Neural crest cell (in vitro differentiated cells): Measurements from ENCODE around the gene NEK7. TPM values are rescaled to one million over a fixed set of nuclear protein-coding genes. Genes with fewer than 3 reads are reported as not detected.
"Not testable (repeated sequence)": the region's sequence is repeated elsewhere in the genome, so short reads cannot be mapped to it uniquely, and the experiment has no call there.

Experiments used
- DNase-seq: peaks from one replicate; pipeline ENCODE4 v3.0.0; 2021; ENCODE audit warnings: low read depth, mixed read lengths, low spot score
- H3K27ac Mint-ChIP-seq: one replicate; pipeline ENCODE4 v1.8.0; 2021; ENCODE audit warnings: mild to moderate bottlenecking, mixed read lengths; ENCODE audit not compliant: unreplicated experiment
- H3K27me3 Mint-ChIP-seq: 2 replicates; pipeline ENCODE4 v1.8.0; 2021; ENCODE audit warnings: low read depth, mild to moderate bottlenecking, mixed read lengths
- H3K36me3 Mint-ChIP-seq: 2 replicates; pipeline ENCODE4 v1.8.0; 2021; ENCODE audit warnings: low read depth, mild to moderate bottlenecking, mixed read lengths
- H3K4me1 Mint-ChIP-seq: 2 replicates; pipeline ENCODE4 v1.8.0; 2021; ENCODE audit warnings: mixed read lengths
- H3K4me3 Mint-ChIP-seq: one replicate; pipeline ENCODE4 v1.8.0; 2021; ENCODE audit warnings: mild to moderate bottlenecking, mixed read lengths
- H3K9me3 Mint-ChIP-seq: 2 replicates; pipeline ENCODE4 v1.8.0; 2021; ENCODE audit warnings: mixed read lengths
- total RNA-seq: library from RNA; stranded (reverse); gene quantifications from 2 replicates; pipeline ENCODE4 v1.2.1, GENCODE V29; 2021
- TF ChIP-seq, protein P1 (sequence below): fragments of 200-600 bp; sonication (generic); conservative IDR thresholded peaks from 2 replicates; pipeline ENCODE4 v1.5.0; 2021; ENCODE audit warnings: antibody characterized with exemption, mild to moderate bottlenecking

NEK7 gene
- total RNA-seq, 1 donor from 2014 or later = 12.5 TPM

DNA sequence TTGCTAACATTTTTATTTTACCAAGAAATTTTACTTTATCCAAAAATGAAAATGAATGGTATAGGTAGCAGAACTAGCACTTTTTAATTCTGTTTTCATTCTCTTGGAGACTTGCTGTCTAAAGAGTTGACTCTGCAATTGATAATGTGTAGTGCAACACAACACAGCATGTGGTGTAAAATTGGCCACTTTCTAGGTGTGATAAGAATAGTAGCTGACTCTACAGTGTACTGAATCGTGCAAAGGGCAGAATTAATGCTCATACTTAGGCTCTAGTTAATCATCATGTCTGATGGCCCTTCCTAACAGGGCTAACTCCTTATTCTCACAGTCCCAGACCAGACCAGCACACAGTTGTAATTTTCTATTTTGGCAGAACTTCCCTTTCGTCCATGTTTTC, 140.5 kb downstream of the NEK7 start:
- DNase-seq = no peak
- peaks cover 37% of the 10 kb centered on the region for H3K4me1 Mint-ChIP-seq
- no peak overlapping the region for H3K27ac Mint-ChIP-seq
- H3K27me3 Mint-ChIP-seq = no peaks in the 10 kb centered on the region
- TF ChIP-seq, protein P1, sequence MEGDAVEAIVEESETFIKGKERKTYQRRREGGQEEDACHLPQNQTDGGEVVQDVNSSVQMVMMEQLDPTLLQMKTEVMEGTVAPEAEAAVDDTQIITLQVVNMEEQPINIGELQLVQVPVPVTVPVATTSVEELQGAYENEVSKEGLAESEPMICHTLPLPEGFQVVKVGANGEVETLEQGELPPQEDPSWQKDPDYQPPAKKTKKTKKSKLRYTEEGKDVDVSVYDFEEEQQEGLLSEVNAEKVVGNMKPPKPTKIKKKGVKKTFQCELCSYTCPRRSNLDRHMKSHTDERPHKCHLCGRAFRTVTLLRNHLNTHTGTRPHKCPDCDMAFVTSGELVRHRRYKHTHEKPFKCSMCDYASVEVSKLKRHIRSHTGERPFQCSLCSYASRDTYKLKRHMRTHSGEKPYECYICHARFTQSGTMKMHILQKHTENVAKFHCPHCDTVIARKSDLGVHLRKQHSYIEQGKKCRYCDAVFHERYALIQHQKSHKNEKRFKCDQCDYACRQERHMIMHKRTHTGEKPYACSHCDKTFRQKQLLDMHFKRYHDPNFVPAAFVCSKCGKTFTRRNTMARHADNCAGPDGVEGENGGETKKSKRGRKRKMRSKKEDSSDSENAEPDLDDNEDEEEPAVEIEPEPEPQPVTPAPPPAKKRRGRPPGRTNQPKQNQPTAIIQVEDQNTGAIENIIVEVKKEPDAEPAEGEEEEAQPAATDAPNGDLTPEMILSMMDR = no peak
- no peak overlapping the region for H3K4me3 Mint-ChIP-seq
- no peaks in the 10 kb centered on the region for H3K9me3 Mint-ChIP-seq
- H3K36me3 Mint-ChIP-seq = peaks cover 4% of the 10 kb centered on the region

DNA sequence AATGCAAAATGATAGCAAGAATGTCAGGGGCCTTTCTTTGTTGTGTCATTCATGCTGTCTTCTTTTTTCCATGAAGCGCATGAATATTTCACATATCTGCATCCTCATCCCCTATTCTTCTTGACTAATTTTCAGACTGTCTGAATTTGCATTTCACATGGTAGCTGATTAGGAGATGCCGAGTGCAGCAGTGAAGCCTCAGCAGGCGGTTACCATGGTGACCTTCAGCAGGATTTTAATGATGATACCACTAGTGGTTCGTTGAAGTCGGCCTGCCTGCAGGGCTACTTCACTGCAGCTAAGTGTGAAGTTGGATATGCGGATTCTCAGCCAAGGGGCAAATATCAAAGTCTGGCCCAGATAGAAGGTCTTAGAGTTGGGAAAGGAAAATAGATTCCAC, 141.8 kb downstream of the NEK7 start:
- peaks cover 4% of the 10 kb centered on the region for H3K36me3 Mint-ChIP-seq
- no peaks in the 10 kb centered on the region for H3K9me3 Mint-ChIP-seq
- TF ChIP-seq, protein P1 = no peak
- peaks cover 41% of the 10 kb centered on the region for H3K4me1 Mint-ChIP-seq
- no peak for DNase-seq
- no peak overlapping the region for H3K4me3 Mint-ChIP-seq
- no peaks in the 10 kb centered on the region for H3K27me3 Mint-ChIP-seq
- H3K27ac Mint-ChIP-seq = no peak overlapping the region

DNA sequence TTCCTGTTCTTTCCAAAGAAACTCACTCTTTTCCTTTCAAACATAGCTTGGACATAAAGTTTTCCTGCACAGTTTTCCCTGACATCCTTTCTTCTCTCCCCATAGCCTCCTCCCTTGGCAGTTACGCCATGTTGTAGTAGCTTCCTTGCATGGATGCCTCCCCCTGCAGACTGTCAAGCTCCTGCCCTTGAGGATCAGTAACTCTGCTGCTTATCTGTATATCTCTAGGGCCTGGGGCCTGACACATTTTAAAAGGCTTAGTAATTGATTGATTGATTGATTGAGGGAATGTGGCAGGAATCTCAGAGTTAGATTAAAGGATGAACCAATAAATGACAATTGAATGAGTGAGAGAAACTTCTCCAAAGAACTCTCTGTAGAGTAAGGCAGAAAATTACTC, 143.7 kb downstream of the NEK7 start:
- Mint-ChIP-seq H3K36me3 (peaks cover 4% of the 10 kb centered on the region), H3K4me1 (peaks cover 40% of the 10 kb centered on the region), H3K27ac (no peak overlapping the region), H3K27me3 (no peaks in the 10 kb centered on the region), H3K9me3 (no peaks in the 10 kb centered on the region), H3K4me3 (no peak overlapping the region)
- no peak for DNase-seq
- TF ChIP-seq, protein P1 = no peak

DNA sequence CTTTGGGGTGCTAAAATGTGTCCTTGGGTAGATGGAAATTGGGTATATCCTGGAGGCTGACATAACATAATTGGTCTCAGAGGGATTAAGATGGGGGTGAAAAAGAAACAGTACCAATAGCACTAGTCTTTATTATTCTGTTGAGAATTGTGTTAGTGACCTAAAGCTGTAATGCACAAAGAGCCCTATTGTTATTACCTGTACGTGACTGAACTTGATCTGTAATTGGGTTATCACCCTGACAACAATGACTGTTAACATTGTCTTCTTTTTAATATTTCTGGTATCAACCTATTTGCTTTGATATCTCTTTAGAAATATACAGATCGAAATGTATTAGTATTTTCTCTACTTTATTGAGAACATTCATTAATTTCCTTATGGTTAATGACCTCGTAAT, 147.6 kb downstream of the NEK7 start:
- Mint-ChIP-seq H3K4me1 (peaks cover 22% of the 10 kb centered on the region), H3K9me3 (peaks cover 2% of the 10 kb centered on the region), H3K27me3 (no peaks in the 10 kb centered on the region), H3K27ac (no peak overlapping the region), H3K36me3 (peaks cover 9% of the 10 kb centered on the region), H3K4me3 (no peak overlapping the region)
- TF ChIP-seq, protein P1 = no peak
- no peak for DNase-seq

DNA sequence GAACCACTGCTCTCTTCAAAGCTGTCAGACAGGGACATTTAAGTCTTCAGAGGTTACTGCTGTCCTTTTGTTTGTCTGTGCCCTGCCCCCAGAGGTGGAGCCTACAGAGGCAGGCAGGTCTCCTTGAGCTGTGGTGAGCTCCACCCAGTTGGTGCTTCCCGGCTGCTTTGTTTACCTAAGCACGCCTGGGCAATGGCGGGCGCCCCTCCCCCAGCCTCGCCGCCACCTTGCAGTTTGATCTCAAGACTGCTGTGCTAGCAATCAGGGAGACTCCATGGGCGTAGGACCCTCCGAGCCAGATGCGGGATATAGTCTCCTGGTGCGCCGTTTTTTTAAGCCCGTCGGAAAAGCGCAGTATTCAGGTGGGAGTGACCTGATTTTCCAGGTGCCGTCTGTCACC, 158.0 kb downstream of the NEK7 start:
- H3K27me3 Mint-ChIP-seq, H3K27ac Mint-ChIP-seq, DNase-seq, H3K9me3 Mint-ChIP-seq: not testable (repeated sequence)
- H3K36me3 Mint-ChIP-seq = peaks cover 25% of the 10 kb centered on the region
- peaks cover 27% of the 10 kb centered on the region for H3K4me1 Mint-ChIP-seq
- peak overlapping the region; percentile 45 for H3K4me3 Mint-ChIP-seq

DNA sequence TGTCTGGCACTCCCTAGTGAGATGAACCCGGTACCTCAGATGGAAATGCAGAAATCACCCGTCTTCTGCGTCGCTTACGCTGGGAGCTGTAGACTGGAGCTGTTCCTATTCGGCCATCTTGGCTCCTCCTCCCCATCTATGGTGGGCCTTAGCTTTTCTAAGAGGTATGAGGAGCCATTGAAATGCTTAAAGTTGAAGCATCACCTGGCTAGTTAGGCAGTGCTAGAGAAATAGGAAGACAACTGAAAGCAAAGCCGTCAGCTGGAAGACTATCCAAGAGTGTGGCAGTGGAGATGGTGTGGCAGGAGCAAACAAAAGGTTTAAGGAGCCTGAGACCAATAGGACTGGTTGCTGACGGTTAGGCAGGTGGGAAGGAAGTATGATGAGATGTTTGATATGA, 158.5 kb downstream of the NEK7 start:
- H3K36me3 Mint-ChIP-seq = peaks cover 25% of the 10 kb centered on the region
- peaks cover 27% of the 10 kb centered on the region for H3K4me1 Mint-ChIP-seq
- not testable (repeated sequence) for H3K9me3 Mint-ChIP-seq, H3K4me3 Mint-ChIP-seq, DNase-seq, H3K27ac Mint-ChIP-seq, H3K27me3 Mint-ChIP-seq
